Stimulated activated CD4-positive, alpha-beta T cell treated with anti-CD3 and anti-CD28 coated beads, Interleukin-1b, Interleukin-23, amount 100 ng/mL, for 4 hours (primary cell): ENCODE results near the gene GCNT3.

Experiments used
- DNase-seq, 2 donors: peaks; one replicate each; pipeline ENCODE4 v3.0.0-alpha.2; 2020; ENCODE audit warnings: low read depth in 2 of 2

GCNT3 gene

GRCh38 chr15:59611276-59612260 is at the start of gene GCNT3:
TSS of gene GCNT3 (plus strand) at chr15:59611783. CDS start at chr15:59618239, 6,456 bp downstream.
- no peak for DNase-seq

GRCh38 chr15:59562448-59563186 is 49.0 kb upstream of the GCNT3 start:
- DNase-seq: no peak

GRCh38 chr15:59565299-59565698 is 46.3 kb upstream of the GCNT3 start:
- no peak for DNase-seq

GRCh38 chr15:59567324-59567723 is 44.3 kb upstream of the GCNT3 start:
- no peak for DNase-seq

GRCh38 chr15:59569477-59569876 is 42.1 kb upstream of the GCNT3 start:
- no peak for DNase-seq

GRCh38 chr15:59570315-59570714 is 41.3 kb upstream of the GCNT3 start:
- DNase-seq: no peak

GRCh38 chr15:59571606-59572005 is 40.0 kb upstream of the GCNT3 start:
- DNase-seq: no peak

- no peak for DNase-seq
These were observed 28.5 kb upstream of the GCNT3 start for GRCh38 chr15:59583088-59583487.

- no peak for DNase-seq
These were observed 24.3 kb upstream of the GCNT3 start for GRCh38 chr15:59587085-59587826.

GRCh38 chr15:59590027-59590426 is 21.6 kb upstream of the GCNT3 start:
- no peak for DNase-seq

GRCh38 chr15:59591356-59591755 is 20.2 kb upstream of the GCNT3 start:
- DNase-seq: no peak

- DNase-seq: no peak
These were observed 17.1 kb upstream of the GCNT3 start for GRCh38 chr15:59594493-59594942.

GRCh38 chr15:59594991-59595390 is 16.6 kb upstream of the GCNT3 start:
- no peak for DNase-seq

- DNase-seq: no peak
These were observed 16.1 kb upstream of the GCNT3 start for GRCh38 chr15:59595434-59595915.

GRCh38 chr15:59596640-59597039 is 14.9 kb upstream of the GCNT3 start:
- DNase-seq: no peak

- DNase-seq: no peak
These were observed 13.1 kb upstream of the GCNT3 start for GRCh38 chr15:59598461-59598860.

- DNase-seq: no peak
These were observed 5.6 kb upstream of the GCNT3 start for GRCh38 chr15:59605994-59606393.

GRCh38 chr15:59609730-59610712 is 1.6 kb upstream of the GCNT3 start:
- no peak for DNase-seq

GRCh38 chr15:59614153-59614552 is 2.6 kb downstream of the GCNT3 start:
- DNase-seq: no peak

- DNase-seq: no peak
These were observed 4.1 kb downstream of the GCNT3 start for GRCh38 chr15:59615661-59616060.

- DNase-seq: no peak
These were observed 4.8 kb downstream of the GCNT3 start for GRCh38 chr15:59616379-59616778.
